ENCODE measurements around the gene DEXI.

- TF ChIP-seq CTCF (conservative IDR thresholded peaks at IDR 0.05 in 1 of 2, IDR thresholded peaks at IDR 0.05 in 1 of 2; ENCODE audit: low read depth in 1 of 2, low read length in 2 of 2): no peak
- no peak for TF ChIP-seq EZH2 (IDR thresholded peaks at IDR 0.05; ENCODE audit: low read length, missing control alignments)
Observed at GRCh38 chr16:10944249-10945064, 2.2 kb upstream of the DEXI start, which contains the start of gene CLEC16A.
